ENCODE results near the gene RRAD. TPM values are rescaled to one million over a fixed set of nuclear protein-coding genes. Genes with fewer than 3 reads are reported as not detected.
"Not testable (repeated sequence)": the region's sequence is repeated elsewhere in the genome, so short reads cannot be mapped to it uniquely, and the experiment has no call there.

Gene RRAD
- total RNA-seq, result 10 to 100 TPM in 3 of 4 donors, 1 to 10 TPM in 1; 3.8 to 21.0 (median 11.9) TPM

GRCh38 chr16:66925322-66925840 lies at the start of gene RRAD:
Gene RRAD, minus strand, starts transcription at chr16:66925535. Its CDS starts 356 bp downstream, at chr16:66925179.
- no peak for TF ChIP-seq CTCF (IDR thresholded peaks at IDR 0.05)
- DNase-seq (ENCODE audit: low spot score) (no peak), ATAC-seq (ENCODE audit: low FRiP score) (peak; percentile 40)

GRCh38 chr16:66974932-66975246 lies 49.6 kb upstream of the RRAD start:
- ATAC-seq (ENCODE audit: low FRiP score); DNase-seq (ENCODE audit: low spot score): not testable (repeated sequence)

GRCh38 chr16:66974156-66974931 lies 49.0 kb upstream of the RRAD start:
- not testable (repeated sequence) for DNase-seq (ENCODE audit: low spot score); ATAC-seq (ENCODE audit: low FRiP score)

- no peak for TF ChIP-seq CTCF (IDR thresholded peaks at IDR 0.05)
- ATAC-seq (ENCODE audit: low FRiP score), result no peak
- no peak for DNase-seq (ENCODE audit: low spot score)
These were observed 48.4 kb upstream of the RRAD start for GRCh38 chr16:66973716-66974115.

GRCh38 chr16:66972983-66973382 lies 47.6 kb upstream of the RRAD start:
- ATAC-seq (ENCODE audit: low FRiP score), result no peak
- TF ChIP-seq CTCF (IDR thresholded peaks at IDR 0.05), result no peak
- DNase-seq (ENCODE audit: low spot score), result no peak

- ATAC-seq (ENCODE audit: low FRiP score), result no peak
- TF ChIP-seq CTCF (IDR thresholded peaks at IDR 0.05), result no peak
- no peak for DNase-seq (ENCODE audit: low spot score)
These were observed 45.7 kb upstream of the RRAD start for GRCh38 chr16:66970775-66971720.

- DNase-seq (ENCODE audit: low spot score) (no peak), ATAC-seq (ENCODE audit: low FRiP score) (no peak)
- TF ChIP-seq CTCF (IDR thresholded peaks at IDR 0.05), result no peak
These were observed 43.5 kb upstream of the RRAD start for GRCh38 chr16:66968847-66969246.

Measured in omental fat pad (tissue), 4 donors.